Esophagus muscularis mucosa (tissue), 4 donors: ENCODE results near the gene CPLANE2. TPM values are rescaled to one million over a fixed set of nuclear protein-coding genes. Genes with fewer than 3 reads are reported as not detected.

Experiments used
- DNase-seq: peaks from one replicate; pipeline ENCODE4 v3.0.0-alpha.2; 2017; ENCODE audit errors: extremely low spot score
- H3K27ac ChIP-seq, 4 donors: fragments of 200-600 bp; sonication (generic); replicated peaks in 1 of 4; 1 replicate in 3 of 4; 2 replicates in 1 of 4; pipeline ENCODE4 v1.5.1; 2016 to 2019; ENCODE audit warnings: mild to moderate bottlenecking in 1 of 4
- H3K27me3 ChIP-seq, 4 donors: fragments of 200-600 bp; sonication (generic); one replicate each; pipeline versions ENCODE4 v1.5.1 to v1.6.0; 2016 to 2019
- H3K36me3 ChIP-seq, 4 donors: fragments of 200-600 bp; sonication (generic); one replicate each; pipeline ENCODE4 v1.5.1; 2016 to 2019
- H3K4me1 ChIP-seq, 4 donors: fragments of 200-600 bp; sonication (generic); one replicate each; pipeline ENCODE4 v1.5.1; 2016 to 2019
- H3K4me3 ChIP-seq, 4 donors: fragments of 200-600 bp; sonication (generic); 1 replicate in 2 of 4; 2 replicates in 2 of 4; pipeline ENCODE4 v1.5.1; 2016 to 2019; ENCODE audit warnings: mild to moderate bottlenecking in 4 of 4, moderate library complexity in 1 of 4
- H3K9me3 ChIP-seq, 4 donors: fragments of 200-600 bp; sonication (generic); 1 replicate in 3 of 4; 2 replicates in 1 of 4; pipeline ENCODE4 v1.5.1; 2016 to 2019
- CTCF ChIP-seq, 3 experiments: fragments of 200-600 bp in 2 of 3; fragments of 450-650 bp in 1 of 3; sonication (generic) in 2 of 3; IDR thresholded peaks; one replicate each; pipeline ENCODE4 v1.5.1; 2017 to 2019; ENCODE audit warnings: antibody characterized with exemption in 3 of 3, mild to moderate bottlenecking in 2 of 3, moderate library complexity in 1 of 3
- EP300 ChIP-seq: sonication (generic); formaldehyde crosslinking; IDR thresholded peaks from one replicate; pipeline ENCODE4 v1.6.1; 2017; ENCODE audit warnings: antibody characterized with exemption
- POLR2A ChIP-seq: fragments of 450-650 bp; IDR thresholded peaks from one replicate; pipeline ENCODE4 v1.6.1; 2017; ENCODE audit warnings: antibody characterized with exemption, moderate library complexity, mild to moderate bottlenecking, low read depth
- POLR2AphosphoS5 ChIP-seq, 2 donors: sonication (generic); formaldehyde crosslinking; IDR thresholded peaks; one replicate each; pipeline ENCODE4 v1.6.1; 2017; ENCODE audit warnings: antibody characterized with exemption in 2 of 2
- WGBS: methylation state at CpG from one replicate; pipeline ENCODE4 v1.1.5; 2018; 5-methylcytosine and 5-hydroxymethylcytosine counted together
- intact Hi-C: fragments of 100-400 bp; cut with DNase I; formaldehyde crosslinking; loops from one replicate; pipeline ENCODE4 v1.15.1; 2023
- total RNA-seq, 4 donors: library from RNA; depleted of rRNA; stranded (reverse); fragments of >200 nt; gene quantifications; one replicate each; pipeline versions ENCODE4 v1.1.0 to v1.2.1, GENCODE V29; 2016

The CPLANE2 gene
- total RNA-seq, 4 donors from 2014 or later = 7.5 to 26.0 (median 12.2) TPM

- no peaks in the 10 kb centered on the region for H3K9me3 ChIP-seq
- H3K27me3 ChIP-seq = no peaks in the 10 kb centered on the region
- peak overlapping the region; percentile 78 to 85 (median 80) for H3K27ac ChIP-seq
- H3K4me3 ChIP-seq = no peak overlapping the region
- peaks cover 50 to 73% (median 59%) of the 10 kb centered on the region in 4 donors for H3K4me1 ChIP-seq
- WGBS = 94% methylated on average over 10 of the region's 10 CpGs
- H3K36me3 ChIP-seq = peaks cover 16 to 61% (median 61%) of the 10 kb centered on the region in 4 donors
- intact Hi-C loops = no loop called here
- TF ChIP-seq EP300 (no peak), CTCF (IDR thresholded peaks at IDR 0.05) (no peak), POLR2AphosphoS5 (IDR thresholded peaks at IDR 0.05) (no peak), POLR2A (no peak)
- no peak for DNase-seq
These were observed 14.4 kb upstream of the CPLANE2 start for GRCh38 chr1:16251381-16251780.

GRCh38 chr1:16250524-16251251 lies 13.7 kb upstream of the CPLANE2 start:
- peak in 1 of 2 donors; percentile 30 for TF ChIP-seq POLR2AphosphoS5 (IDR thresholded peaks at IDR 0.05)
- no peak for TF ChIP-seq POLR2A
- 70% methylated on average over 9 of the region's 15 CpGs for WGBS
- intact Hi-C loops = no loop called here
- Histone ChIP-seq H3K4me3 (no peak overlapping the region), H3K9me3 (no peaks in the 10 kb centered on the region), H3K4me1 (peaks cover 50 to 76% (median 62%) of the 10 kb centered on the region in 4 donors), H3K27ac (peak overlapping the region; percentile 78 to 85 (median 80)), H3K27me3 (no peaks in the 10 kb centered on the region), H3K36me3 (peaks cover 15 to 58% (median 56%) of the 10 kb centered on the region in 4 donors)
- DNase-seq = no peak

GRCh38 chr1:16249596-16250241 lies 12.7 kb upstream of the CPLANE2 start:
- DNase-seq = no peak
- Histone ChIP-seq H3K4me3 (no peak overlapping the region), H3K4me1 (peaks cover 50 to 70% (median 62%) of the 10 kb centered on the region in 4 donors), H3K36me3 (peaks cover 5 to 54% (median 49%) of the 10 kb centered on the region in 4 donors), H3K27me3 (no peaks in the 10 kb centered on the region), H3K27ac (peak overlapping the region; percentile 78 to 85 (median 80)), H3K9me3 (no peaks in the 10 kb centered on the region)
- intact Hi-C loops = loop anchor here (5.0 kb wide), 2 partner anchors 42 to 113 kb away; no protein-coding TSS in a partner anchor
- TF ChIP-seq EP300 = no peak
- peak; percentile 69 to 78 for TF ChIP-seq POLR2AphosphoS5 (IDR thresholded peaks at IDR 0.05)
- 27% methylated on average over 3 of the region's 3 CpGs for WGBS

- TF ChIP-seq CTCF (IDR thresholded peaks at IDR 0.05) = no peak
- TF ChIP-seq EP300 = no peak
- peak; percentile 64 to 67 for TF ChIP-seq POLR2AphosphoS5 (IDR thresholded peaks at IDR 0.05)
- TF ChIP-seq POLR2A = no peak
- H3K36me3 ChIP-seq = peaks cover 3 to 51% (median 43%) of the 10 kb centered on the region in 4 donors
- H3K27me3 ChIP-seq = no peaks in the 10 kb centered on the region
- H3K9me3 ChIP-seq = no peaks in the 10 kb centered on the region
- H3K27ac ChIP-seq = peak overlapping the region; percentile 78 to 85 (median 80)
- no peak overlapping the region for H3K4me3 ChIP-seq
- H3K4me1 ChIP-seq = peaks cover 59 to 71% (median 66%) of the 10 kb centered on the region in 4 donors
- intact Hi-C loops = loop anchor here (5.0 kb wide), 2 partner anchors 42 to 113 kb away; no protein-coding TSS in a partner anchor
- no peak for DNase-seq
- 29% methylated on average over 7 of the region's 7 CpGs for whole genome bisulfite sequencing
These were observed 11.9 kb upstream of the CPLANE2 start for GRCh38 chr1:16248603-16249516.

- Histone ChIP-seq H3K9me3 (no peaks in the 10 kb centered on the region), H3K36me3 (peaks cover 0 to 44% (median 35%) of the 10 kb centered on the region in 4 donors), H3K27ac (peak overlapping the region; percentile 78 to 85 (median 80)), H3K27me3 (no peaks in the 10 kb centered on the region), H3K4me3 (no peak overlapping the region), H3K4me1 (peaks cover 67 to 73% (median 69%) of the 10 kb centered on the region in 4 donors)
- 93% methylated on average over 8 of the region's 8 CpGs for WGBS
- TF ChIP-seq EP300 (no peak), CTCF (IDR thresholded peaks at IDR 0.05) (no peak), POLR2A (no peak), POLR2AphosphoS5 (IDR thresholded peaks at IDR 0.05) (no peak)
- no peak for DNase-seq
- intact Hi-C loops = loop anchor here (5.0 kb wide), 2 partner anchors 41 to 114 kb away; no protein-coding TSS in a partner anchor
These were observed 11.0 kb upstream of the CPLANE2 start for GRCh38 chr1:16248007-16248436.
